PFSK-1 (cell line): ENCODE results near the gene CDK6.

Experiments used
- SIN3A ChIP-seq: IDR thresholded peaks from 2 replicates; pipeline ENCODE4 v1.6.1; 2012; ENCODE audit warnings: mild to moderate bottlenecking, low read length, moderate library complexity, borderline replicate concordance; ENCODE audit not compliant: insufficient read depth
- TAF1 ChIP-seq: IDR thresholded peaks from 2 replicates; pipeline ENCODE4 v1.6.1; 2012; ENCODE audit warnings: low read length, control low read depth, borderline replicate concordance; ENCODE audit not compliant: insufficient read depth
- TF ChIP-seq, protein P1 (sequence below), 2 experiments: IDR thresholded peaks; 2 replicates each; pipeline versions ENCODE4 v1.6.1 to v1.8.0; 2011 to 2012; ENCODE audit warnings: low read depth in 2 of 2, low read length in 2 of 2, control low read depth in 1 of 2, inconsistent platforms in 1 of 2, mild to moderate bottlenecking in 1 of 2, moderate library complexity in 1 of 2; ENCODE audit not compliant: insufficient read depth in 1 of 2

DNA sequence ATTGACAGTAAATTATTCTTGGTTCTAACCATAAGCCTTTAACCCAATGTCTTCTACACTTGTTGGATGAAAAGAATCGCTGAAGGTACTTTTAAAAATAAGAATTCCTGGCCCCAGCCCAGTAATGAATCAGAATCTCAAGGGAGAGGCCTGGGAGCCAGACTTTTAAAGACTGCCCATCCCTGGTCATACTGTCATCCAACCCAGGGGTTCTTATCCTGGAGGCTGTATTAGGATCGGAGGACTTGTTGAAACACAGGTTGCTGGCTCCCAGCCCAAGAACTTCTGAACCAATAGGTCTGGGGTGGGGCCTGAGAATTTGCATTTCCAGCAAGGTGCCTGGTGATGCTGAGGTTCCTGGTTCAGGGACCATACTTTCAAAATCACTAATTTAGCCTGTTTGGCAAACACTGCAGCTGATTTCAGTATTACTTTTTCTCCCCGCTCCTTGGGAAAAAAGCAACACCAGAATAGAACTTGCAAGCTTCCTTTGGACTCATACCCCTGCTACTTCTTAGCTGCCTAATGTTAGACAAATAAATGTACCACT lies 166.7 kb downstream of the CDK6 start:
- TF ChIP-seq, protein P1, sequence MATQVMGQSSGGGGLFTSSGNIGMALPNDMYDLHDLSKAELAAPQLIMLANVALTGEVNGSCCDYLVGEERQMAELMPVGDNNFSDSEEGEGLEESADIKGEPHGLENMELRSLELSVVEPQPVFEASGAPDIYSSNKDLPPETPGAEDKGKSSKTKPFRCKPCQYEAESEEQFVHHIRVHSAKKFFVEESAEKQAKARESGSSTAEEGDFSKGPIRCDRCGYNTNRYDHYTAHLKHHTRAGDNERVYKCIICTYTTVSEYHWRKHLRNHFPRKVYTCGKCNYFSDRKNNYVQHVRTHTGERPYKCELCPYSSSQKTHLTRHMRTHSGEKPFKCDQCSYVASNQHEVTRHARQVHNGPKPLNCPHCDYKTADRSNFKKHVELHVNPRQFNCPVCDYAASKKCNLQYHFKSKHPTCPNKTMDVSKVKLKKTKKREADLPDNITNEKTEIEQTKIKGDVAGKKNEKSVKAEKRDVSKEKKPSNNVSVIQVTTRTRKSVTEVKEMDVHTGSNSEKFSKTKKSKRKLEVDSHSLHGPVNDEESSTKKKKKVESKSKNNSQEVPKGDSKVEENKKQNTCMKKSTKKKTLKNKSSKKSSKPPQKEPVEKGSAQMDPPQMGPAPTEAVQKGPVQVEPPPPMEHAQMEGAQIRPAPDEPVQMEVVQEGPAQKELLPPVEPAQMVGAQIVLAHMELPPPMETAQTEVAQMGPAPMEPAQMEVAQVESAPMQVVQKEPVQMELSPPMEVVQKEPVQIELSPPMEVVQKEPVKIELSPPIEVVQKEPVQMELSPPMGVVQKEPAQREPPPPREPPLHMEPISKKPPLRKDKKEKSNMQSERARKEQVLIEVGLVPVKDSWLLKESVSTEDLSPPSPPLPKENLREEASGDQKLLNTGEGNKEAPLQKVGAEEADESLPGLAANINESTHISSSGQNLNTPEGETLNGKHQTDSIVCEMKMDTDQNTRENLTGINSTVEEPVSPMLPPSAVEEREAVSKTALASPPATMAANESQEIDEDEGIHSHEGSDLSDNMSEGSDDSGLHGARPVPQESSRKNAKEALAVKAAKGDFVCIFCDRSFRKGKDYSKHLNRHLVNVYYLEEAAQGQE (IDR thresholded peaks at IDR 0.05; ENCODE audit: insufficient read depth in 1 of 2, low read depth in 2 of 2, low read length in 2 of 2), result no peak
- TF ChIP-seq SIN3A (no peak), TAF1 (no peak)
